Neural cell (in vitro differentiated cells): ENCODE data around the gene AFDN.

Experiments
- CTCF ChIP-seq: fragments of 450-650 bp; IDR thresholded peaks from 2 replicates; pipeline ENCODE4 v1.5.1; 2014; ENCODE audit warnings: antibody characterized with exemption, mild to moderate bottlenecking, moderate library complexity; ENCODE audit not compliant: poor library complexity, severe bottlenecking
- EZH2 ChIP-seq: fragments of 200-600, 300-800 bp; shearing (Covaris generic), sonication (generic); IDR thresholded peaks from 2 replicates; pipeline ENCODE4 v1.6.1; 2014; ENCODE audit warnings: antibody characterized with exemption, low read length, borderline replicate concordance, mild to moderate bottlenecking; ENCODE audit not compliant: insufficient read depth, poor library complexity, severe bottlenecking

- TF ChIP-seq CTCF: no peak
- no peak for TF ChIP-seq EZH2
Observed at GRCh38 chr6:167781868-167782267, 44.8 kb upstream of the AFDN start.
